ENCODE data around the gene C9orf78. TPM values are rescaled to one million over a fixed set of nuclear protein-coding genes. Genes with fewer than 3 reads are reported as not detected.

Gene C9orf78
- polyA plus RNA-seq, 3 donors from 2014 or later = 147 to 196 (median 173) TPM

DNA sequence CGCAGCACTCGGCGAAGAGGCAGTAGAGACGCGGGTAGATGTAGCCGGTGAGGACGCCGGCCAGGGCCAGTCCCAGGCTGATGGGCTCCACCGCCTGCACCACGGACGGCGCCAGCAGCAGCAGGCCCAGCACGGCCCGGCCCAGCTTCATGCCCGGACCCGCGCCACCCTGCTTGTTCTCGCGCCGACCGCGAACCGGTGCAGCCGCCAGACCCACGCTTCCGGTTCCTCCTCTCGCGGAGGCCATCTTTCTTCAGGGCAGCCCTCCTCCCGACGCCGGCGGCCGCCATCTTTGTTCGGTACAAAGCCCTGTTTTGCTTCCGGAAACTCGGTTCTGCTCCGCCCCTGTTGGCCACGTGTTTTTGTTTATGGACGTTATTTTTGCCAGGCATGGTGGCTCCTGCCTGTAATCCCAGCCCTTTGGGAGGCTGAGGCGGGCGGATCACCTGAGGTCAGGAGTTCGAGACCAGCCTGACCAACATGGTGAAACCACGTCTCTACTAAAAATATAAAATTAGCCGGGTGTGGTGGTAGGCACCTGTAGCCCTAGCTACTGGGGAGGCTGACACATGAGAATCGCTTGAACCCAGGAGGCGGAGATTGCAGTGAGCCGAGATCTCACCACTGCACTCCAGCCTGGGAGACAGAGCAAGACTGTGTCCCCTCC is 11.0 kb downstream of the C9orf78 start, which contains the start of gene TOR1A:
Gene TOR1A, minus strand, starts transcription at position 202 of the 667 bp plus-strand sequence. Its CDS starts 51 bp downstream, at position 151.
- Mint-ChIP-seq H3K27ac (peak within 1 kb of the TSS; percentile 82 to 95 (median 90)), H3K27me3 (ENCODE audit: low read depth in 3 of 3) (peaks cover 2 to 4% (median 3%) of the 10 kb centered on the region in 3 donors), H3K4me1 (peaks cover 14% of the 10 kb centered on the region in 2 donors), H3K9me3 (no peaks in the 10 kb centered on the region), H3K4me3 (peak within 1 kb of the TSS; percentile 86 to 90 (median 88)), H3K36me3 (peaks cover 5 to 20% (median 5%) of the 10 kb centered on the region in 3 donors)
- peak; percentile 92 to 93 (median 93) for DNase-seq

DNA sequence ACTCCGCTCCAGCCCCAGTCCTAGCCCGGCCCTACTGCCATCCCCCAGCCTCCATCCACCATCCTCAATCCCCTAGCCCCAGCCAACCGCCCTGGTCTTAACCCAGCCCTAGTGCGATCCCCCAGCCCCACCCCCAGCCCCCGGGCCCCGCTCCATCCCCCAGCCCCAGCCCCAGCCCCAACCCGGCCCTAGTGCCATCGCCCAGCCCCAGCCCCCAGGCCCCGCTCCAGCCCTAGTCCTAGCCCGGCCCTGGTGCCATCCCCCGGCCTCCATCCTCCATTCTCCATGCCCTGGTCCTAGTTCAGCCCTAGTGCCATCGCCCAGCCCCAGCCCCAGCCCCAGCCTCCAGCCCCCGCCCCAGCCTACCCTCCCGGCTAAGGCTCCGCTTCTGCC is 11.5 kb downstream of the C9orf78 start:
- Mint-ChIP-seq H3K4me1 (peaks cover 16 to 20% of the 10 kb centered on the region in 2 donors), H3K27me3 (ENCODE audit: low read depth in 3 of 3) (peaks cover 3 to 4% (median 3%) of the 10 kb centered on the region in 3 donors), H3K36me3 (peaks cover 7 to 19% (median 11%) of the 10 kb centered on the region in 3 donors), H3K27ac (peak overlapping the region; percentile 43 to 95 (median 86)), H3K9me3 (no peaks in the 10 kb centered on the region), H3K4me3 (peak overlapping the region; percentile 86 to 90 (median 88))
- DNase-seq = no peak

DNA sequence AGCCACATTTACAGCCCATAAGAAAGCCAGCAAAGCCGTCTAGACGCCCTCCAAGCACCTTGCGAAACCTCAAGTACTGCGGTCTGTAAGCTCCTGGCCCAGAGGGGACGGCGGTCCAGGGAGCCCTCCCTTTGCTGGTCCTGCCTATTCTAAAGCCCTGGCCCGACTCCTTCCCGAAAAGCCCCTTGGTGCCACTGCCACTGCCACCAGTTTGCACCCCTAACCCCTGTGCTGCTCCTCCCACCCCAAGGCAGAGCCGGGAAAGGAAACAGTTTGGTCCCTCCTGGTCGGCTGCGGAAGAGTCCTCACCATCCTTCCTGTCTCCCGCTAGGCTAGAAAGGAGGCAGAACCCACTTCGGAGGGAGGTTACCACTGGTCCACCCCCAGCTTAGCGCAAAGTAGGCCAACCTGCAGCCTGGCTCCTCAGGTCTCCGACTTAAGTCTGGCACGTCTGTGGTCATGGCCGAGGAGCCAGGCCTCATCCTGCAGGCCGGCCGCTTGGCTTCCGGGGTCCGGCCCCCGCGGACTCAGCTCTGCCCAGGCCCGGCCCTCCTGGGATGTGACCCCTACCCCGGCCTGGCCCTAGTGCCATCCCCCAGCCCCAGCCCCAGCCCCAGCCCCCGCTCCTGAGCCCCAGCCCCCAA is 12.1 kb downstream of the C9orf78 start:
- Mint-ChIP-seq H3K4me3 (peak overlapping the region; percentile 86 to 90 (median 88)), H3K4me1 (peaks cover 16 to 21% of the 10 kb centered on the region in 2 donors), H3K36me3 (peaks cover 7 to 24% (median 13%) of the 10 kb centered on the region in 3 donors), H3K27me3 (ENCODE audit: low read depth in 3 of 3) (peaks cover 3 to 4% (median 3%) of the 10 kb centered on the region in 3 donors), H3K27ac (peak overlapping the region; percentile 82 to 95 (median 88)), H3K9me3 (no peaks in the 10 kb centered on the region)
- DNase-seq = peak; percentile 37 to 58 (median 55)

DNA sequence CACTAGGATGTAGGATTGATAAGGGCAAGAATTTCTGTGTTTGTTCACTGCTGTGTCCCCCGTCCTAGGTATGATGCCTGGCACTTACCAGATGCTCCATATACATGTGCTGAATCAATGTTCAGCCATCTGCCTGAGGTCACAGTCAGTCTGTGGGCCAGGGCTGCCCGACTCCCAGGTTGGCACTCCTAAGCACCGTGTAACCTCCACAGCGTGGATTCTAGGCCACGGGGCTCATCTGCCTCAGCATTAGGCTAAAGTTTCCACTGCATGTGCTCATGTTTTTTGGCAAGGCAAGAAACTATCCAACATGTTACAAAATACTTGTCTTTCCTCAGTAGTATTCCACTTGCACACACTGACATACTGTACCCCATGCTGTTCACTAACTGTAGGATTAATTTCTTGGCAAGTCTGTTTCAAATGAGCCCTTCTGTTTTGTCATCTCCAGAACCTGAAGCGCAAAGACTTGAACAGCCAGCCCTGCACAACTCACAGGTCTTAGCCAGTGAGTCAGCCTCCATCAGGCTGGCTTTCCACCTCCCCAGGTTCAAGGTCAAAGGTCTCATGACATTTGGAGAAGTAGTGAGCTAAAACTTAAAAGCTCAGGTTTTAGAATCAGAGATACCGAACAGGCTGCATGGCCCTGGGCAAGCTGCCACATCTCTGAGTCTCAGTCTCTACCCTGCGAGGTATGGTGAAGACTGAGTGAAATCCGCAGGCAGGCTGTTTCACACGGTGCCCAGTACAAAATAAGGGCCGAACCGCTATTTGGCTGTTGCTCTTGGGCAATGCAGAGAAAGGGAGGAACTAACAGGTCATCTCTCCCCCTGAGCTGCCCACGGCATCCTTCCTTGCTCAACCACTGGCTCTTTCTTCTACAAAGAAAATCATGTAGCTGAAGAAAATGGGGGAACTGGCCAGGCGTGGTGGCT is 18.3 kb downstream of the C9orf78 start:
- peaks cover 10 to 23% (median 17%) of the 10 kb centered on the region in 3 donors for H3K36me3 Mint-ChIP-seq
- no peak overlapping the region for H3K4me3 Mint-ChIP-seq
- DNase-seq = no peak
- H3K27ac Mint-ChIP-seq = peak overlapping the region in 2 of 6 donors; percentile 17 to 19
- H3K9me3 Mint-ChIP-seq = no peaks in the 10 kb centered on the region
- peaks cover 0 to 3% (median 0%) of the 10 kb centered on the region in 3 donors for H3K27me3 Mint-ChIP-seq (ENCODE audit: low read depth in 3 of 3)
- H3K4me1 Mint-ChIP-seq = peaks cover 6 to 13% of the 10 kb centered on the region in 2 donors

DNA sequence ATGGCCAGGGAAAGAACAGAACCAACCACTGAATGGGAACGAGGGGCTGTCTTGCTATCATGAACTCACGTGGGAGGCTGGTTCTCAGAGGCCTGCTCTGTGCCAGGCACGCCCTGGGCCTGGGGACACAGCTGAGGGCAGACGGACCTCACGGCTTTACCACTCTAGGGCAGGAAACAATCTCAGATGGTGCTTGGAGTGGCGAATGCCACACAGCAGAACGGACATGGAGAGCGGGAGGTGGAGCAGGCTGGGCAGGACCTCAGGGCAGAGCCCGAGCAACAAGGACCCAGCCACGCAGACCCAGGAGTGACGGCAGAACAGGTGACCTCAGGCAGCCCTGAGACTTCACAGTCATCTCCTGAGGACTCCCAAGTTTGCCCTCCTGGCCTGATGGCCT is 19.8 kb downstream of the C9orf78 start:
- peaks cover 6 to 22% of the 10 kb centered on the region in 2 donors for H3K4me1 Mint-ChIP-seq
- H3K36me3 Mint-ChIP-seq = peaks cover 14 to 26% (median 17%) of the 10 kb centered on the region in 3 donors
- no peaks in the 10 kb centered on the region for H3K9me3 Mint-ChIP-seq
- peak overlapping the region in 2 of 6 donors; percentile 30 to 61 for H3K27ac Mint-ChIP-seq
- no peak overlapping the region for H3K4me3 Mint-ChIP-seq
- no peak for DNase-seq
- H3K27me3 Mint-ChIP-seq (ENCODE audit: low read depth in 3 of 3) = peaks cover 0 to 3% (median 0%) of the 10 kb centered on the region in 3 donors

DNA sequence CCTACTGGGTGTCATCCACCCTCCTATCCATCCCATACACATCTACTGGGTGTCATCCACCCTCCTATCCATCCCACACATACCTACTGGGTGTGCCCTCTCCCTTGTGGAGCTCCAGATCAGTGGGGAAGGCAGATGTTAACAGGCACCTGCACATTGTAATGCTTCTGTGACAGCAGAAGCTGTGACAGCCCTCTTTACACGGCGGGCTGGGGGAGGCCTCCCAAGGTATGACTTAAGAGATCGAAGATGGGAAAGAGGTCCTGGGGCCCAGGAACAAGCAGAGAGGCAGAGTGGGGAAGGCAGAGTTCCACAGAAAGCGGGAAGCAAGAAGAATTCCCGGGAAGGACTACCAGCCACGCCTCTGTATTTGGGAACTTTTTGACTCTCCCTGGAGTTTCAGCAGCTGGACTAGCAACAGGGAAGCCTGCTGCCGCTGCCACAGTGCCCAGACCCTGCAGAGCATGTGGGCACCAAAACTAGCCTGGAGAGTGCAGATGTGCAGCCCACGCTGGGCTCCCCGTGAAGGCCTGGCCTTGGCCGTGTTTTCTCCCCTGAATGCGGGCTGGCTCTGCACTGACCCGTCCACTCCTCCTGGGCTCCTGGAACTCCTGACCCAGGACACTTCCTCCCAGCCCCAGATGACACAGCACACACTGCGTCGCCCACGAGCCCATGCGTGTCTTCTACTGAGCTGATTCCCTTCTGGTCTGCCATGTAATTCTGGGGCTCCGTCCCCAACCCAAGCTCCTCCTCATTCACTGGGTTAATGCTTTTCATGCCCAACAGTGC is 20.4 kb downstream of the C9orf78 start:
- Mint-ChIP-seq H3K9me3 (no peaks in the 10 kb centered on the region), H3K36me3 (peaks cover 14 to 29% (median 17%) of the 10 kb centered on the region in 3 donors), H3K4me3 (no peak overlapping the region), H3K27me3 (ENCODE audit: low read depth in 3 of 3) (peaks cover 0 to 5% (median under 1%) of the 10 kb centered on the region in 3 donors), H3K27ac (peak overlapping the region in 4 of 6 donors; percentile 7 to 61 (median 49)), H3K4me1 (peaks cover 6 to 25% of the 10 kb centered on the region in 2 donors)
- no peak for DNase-seq

DNA sequence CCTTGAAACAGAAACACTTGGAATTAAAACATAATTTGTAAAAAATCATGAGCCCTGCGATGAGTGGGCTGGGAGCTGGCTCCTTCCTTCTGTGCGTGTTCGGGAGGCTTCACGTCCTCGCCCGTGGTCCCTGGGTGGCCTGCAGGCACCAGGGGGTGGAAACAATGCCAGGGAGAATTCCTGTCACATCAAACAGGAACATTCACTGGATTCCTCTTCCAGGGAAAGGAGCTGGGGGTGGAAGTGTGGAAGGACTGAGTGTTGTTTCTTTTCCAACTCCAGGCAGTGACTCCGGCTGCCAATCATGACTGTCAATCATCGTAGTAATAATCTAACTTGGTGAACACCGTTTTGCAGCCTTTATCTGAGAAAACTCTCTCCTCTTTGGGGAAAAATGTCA is 21.4 kb downstream of the C9orf78 start:
- Mint-ChIP-seq H3K36me3 (peaks cover 13 to 32% (median 17%) of the 10 kb centered on the region in 3 donors), H3K9me3 (no peaks in the 10 kb centered on the region), H3K27ac (peak overlapping the region in 3 of 6 donors; percentile 16 to 49 (median 34)), H3K4me1 (peaks cover 6 to 23% of the 10 kb centered on the region in 2 donors), H3K4me3 (no peak overlapping the region), H3K27me3 (ENCODE audit: low read depth in 3 of 3) (peaks cover 0 to 4% (median 2%) of the 10 kb centered on the region in 3 donors)
- no peak for DNase-seq

DNA sequence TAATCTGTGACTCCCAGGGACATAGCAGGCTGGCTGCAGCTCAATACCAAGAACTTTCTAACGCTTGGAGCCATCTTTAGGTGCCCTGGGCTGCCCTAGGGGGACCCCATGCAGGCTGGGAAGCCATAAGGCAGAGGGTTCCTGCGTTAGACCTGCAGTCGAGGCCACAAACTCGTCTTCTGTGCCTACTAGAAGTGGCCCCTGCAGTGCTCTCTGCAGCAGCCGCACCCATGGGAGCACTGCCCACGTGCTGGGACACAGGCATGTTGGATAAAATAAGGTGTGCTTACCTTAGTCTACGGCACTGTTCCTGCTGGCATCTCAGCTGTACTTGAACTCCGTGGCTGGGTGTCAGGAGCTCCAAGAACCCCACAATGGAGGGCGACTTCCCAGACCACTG is 22.7 kb downstream of the C9orf78 start:
- peaks cover 0 to 4% (median 2%) of the 10 kb centered on the region in 3 donors for H3K27me3 Mint-ChIP-seq (ENCODE audit: low read depth in 3 of 3)
- no peak for DNase-seq
- peak overlapping the region in 1 of 6 donors; percentile 23 for H3K27ac Mint-ChIP-seq
- no peak overlapping the region for H3K4me3 Mint-ChIP-seq
- peaks cover 6 to 21% of the 10 kb centered on the region in 2 donors for H3K4me1 Mint-ChIP-seq
- peaks cover 9 to 29% (median 17%) of the 10 kb centered on the region in 3 donors for H3K36me3 Mint-ChIP-seq
- no peaks in the 10 kb centered on the region for H3K9me3 Mint-ChIP-seq

DNA sequence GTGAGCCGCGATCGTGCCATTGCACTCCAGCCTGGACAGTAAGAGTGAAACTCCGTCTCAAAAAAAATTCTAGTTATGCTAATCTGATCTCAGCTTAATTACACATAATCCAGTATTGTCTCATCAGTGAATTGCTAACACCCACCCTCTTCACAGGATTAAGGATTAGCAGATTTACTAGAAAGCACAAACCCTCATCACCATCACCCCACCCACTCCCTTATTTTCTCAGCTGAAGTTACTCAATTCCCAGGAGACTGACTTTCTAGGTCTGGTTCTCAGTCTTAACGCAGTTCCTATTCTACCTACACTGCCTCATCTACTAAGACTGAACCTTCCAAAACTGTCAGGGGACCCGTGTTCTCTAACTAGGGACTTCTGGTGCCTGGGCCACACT is 23.1 kb downstream of the C9orf78 start:
- Mint-ChIP-seq H3K4me1 (peaks cover 8 to 25% of the 10 kb centered on the region in 2 donors), H3K27ac (peak overlapping the region in 2 of 6 donors; percentile 23 to 75), H3K36me3 (peaks cover 9 to 32% (median 21%) of the 10 kb centered on the region in 3 donors), H3K27me3 (ENCODE audit: low read depth in 3 of 3) (peaks cover 0 to 2% (median 2%) of the 10 kb centered on the region in 3 donors), H3K4me3 (no peak overlapping the region), H3K9me3 (no peaks in the 10 kb centered on the region)
- no peak for DNase-seq

DNA sequence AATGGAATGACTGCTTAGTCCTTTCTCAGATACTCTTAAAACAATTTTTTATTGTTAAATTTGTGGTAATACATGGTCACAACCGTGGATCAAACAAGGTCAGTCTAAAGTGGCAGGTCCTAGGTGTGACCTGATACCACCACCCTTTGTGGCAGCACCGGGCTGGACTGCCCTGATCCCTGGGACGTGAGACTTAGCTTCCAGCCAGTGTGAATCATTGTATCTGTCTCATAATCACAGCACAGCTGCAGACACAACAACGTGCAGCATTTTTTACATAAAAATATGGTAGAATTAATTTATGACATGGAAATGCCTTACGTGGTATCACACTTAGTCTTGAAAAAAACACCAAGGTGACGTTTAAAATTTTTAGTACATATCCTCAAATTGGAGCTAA is 24.3 kb downstream of the C9orf78 start:
- Mint-ChIP-seq H3K4me3 (no peak overlapping the region), H3K27ac (peak overlapping the region in 2 of 6 donors; percentile 23 to 39)

DNA sequence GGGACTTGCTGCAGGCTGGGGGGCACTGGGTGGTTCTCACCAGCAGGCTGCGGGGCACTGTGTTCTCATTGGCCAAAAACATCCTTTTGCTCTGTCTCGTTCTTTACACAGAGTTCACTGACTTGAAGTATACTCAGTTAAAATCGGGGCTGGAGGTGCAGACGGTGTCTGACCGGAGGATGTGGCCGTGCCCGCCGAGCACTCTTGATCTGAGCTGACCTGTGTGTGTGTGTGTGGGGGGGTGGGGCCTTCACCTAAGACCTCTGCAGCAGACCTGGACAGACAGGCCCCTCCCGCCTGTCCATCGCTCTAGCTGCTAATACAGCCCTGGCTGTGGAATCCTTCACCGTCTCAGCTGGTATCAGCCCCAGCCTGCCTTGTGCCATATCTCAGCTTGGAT is 25.0 kb downstream of the C9orf78 start:
- peaks cover 1 to 2% (median 2%) of the 10 kb centered on the region in 3 donors for H3K27me3 Mint-ChIP-seq (ENCODE audit: low read depth in 3 of 3)
- no peak overlapping the region for H3K4me3 Mint-ChIP-seq
- peak overlapping the region in 2 of 6 donors; percentile 1 to 10 for H3K27ac Mint-ChIP-seq
- peaks cover 9 to 28% (median 26%) of the 10 kb centered on the region in 3 donors for H3K36me3 Mint-ChIP-seq
- peaks cover 18 to 39% of the 10 kb centered on the region in 2 donors for H3K4me1 Mint-ChIP-seq
- DNase-seq = no peak
- H3K9me3 Mint-ChIP-seq = no peaks in the 10 kb centered on the region

More for the DNA sequence above, 24.3 kb downstream of the C9orf78 start:
- no peaks in the 10 kb centered on the region for H3K9me3 Mint-ChIP-seq
- no peak for DNase-seq
- peaks cover 16 to 36% of the 10 kb centered on the region in 2 donors for H3K4me1 Mint-ChIP-seq
- peaks cover 1 to 2% (median 2%) of the 10 kb centered on the region in 3 donors for H3K27me3 Mint-ChIP-seq (ENCODE audit: low read depth in 3 of 3)
- H3K36me3 Mint-ChIP-seq = peaks cover 6 to 29% (median 24%) of the 10 kb centered on the region in 3 donors

DNA sequence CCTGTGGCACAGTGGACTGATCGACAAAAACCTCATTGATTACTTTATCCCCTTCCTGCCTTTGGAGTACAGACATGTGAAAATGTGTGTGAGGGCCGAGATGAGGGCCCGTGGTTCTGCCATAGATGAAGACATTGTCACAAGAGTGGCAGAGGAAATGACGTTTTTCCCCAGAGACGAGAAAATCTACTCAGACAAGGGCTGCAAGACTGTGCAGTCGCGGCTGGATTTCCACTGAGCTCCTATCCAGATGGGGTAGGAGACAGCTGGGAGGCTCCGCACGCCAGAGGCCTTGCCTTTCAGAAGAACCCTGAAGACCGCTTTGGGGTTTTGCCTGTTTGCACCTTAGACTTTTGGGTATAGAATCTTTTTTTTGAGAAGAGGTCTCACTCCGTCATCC is 25.7 kb downstream of the C9orf78 start:
- Mint-ChIP-seq H3K9me3 (no peaks in the 10 kb centered on the region), H3K27ac (peak overlapping the region in 3 of 6 donors; percentile 45 to 60 (median 45)), H3K36me3 (peaks cover 9 to 26% (median 25%) of the 10 kb centered on the region in 3 donors), H3K4me1 (peaks cover 20 to 42% of the 10 kb centered on the region in 2 donors), H3K27me3 (ENCODE audit: low read depth in 3 of 3) (peaks cover 1 to 2% (median 2%) of the 10 kb centered on the region in 3 donors), H3K4me3 (no peak overlapping the region)
- DNase-seq = no peak

Measured in immature natural killer cell (primary cell).